Endothelial cell of umbilical vein (primary cell): ENCODE results near the gene PFKL. TPM values are rescaled to one million over a fixed set of nuclear protein-coding genes. Genes with fewer than 3 reads are reported as not detected.

ENCODE experiments used
- BruUV-seq: library from RNA; stranded (reverse); fragments of 400-500 nt; replicated peaks from 2 replicates; lab custom pipeline; 2021; lab: Mats Ljungman, UMichigan
- CTCF ChIA-PET: fragments of 300-600, 350-600 bp; sonication (Branson Sonifier 250); formaldehyde crosslinking; loops from one replicate; lab custom pipeline; 2021; ENCODE audit warnings: antibody characterized with exemption, inconsistent platforms; lab: Charles Lee
- POLR2A ChIA-PET: fragments of 300-600, 350-600 bp; sonication (Branson Sonifier 250); formaldehyde crosslinking; loops from one replicate; lab custom pipeline; 2021; ENCODE audit warnings: antibody characterized with exemption, inconsistent platforms; lab: Charles Lee
- DNase-seq: peaks from one replicate; pipeline ENCODE4 v3.0.0-alpha.2; 2011; ENCODE audit warnings: low read depth, low spot score
- FAIRE-seq: peaks from 2 replicates; lab custom pipeline; 2011; peaks lifted over from hg19 to GRCh38; lab: Jason Lieb, UNC
- H2AFZ ChIP-seq: 2 replicates; pipeline ENCODE4 v1.6.0; 2012; ENCODE audit warnings: low read depth, low read length, control low read depth, inconsistent platforms
- H3K27ac ChIP-seq: 2 replicates; pipeline ENCODE4 v1.5.1; 2011; ENCODE audit warnings: low read depth, mild to moderate bottlenecking, control low read depth, low read length, moderate library complexity; ENCODE audit not compliant: insufficient read depth
- H3K27me3 ChIP-seq, 2 experiments: 2 replicates each; pipeline versions ENCODE4 v1.6.0 to v1.6.1; 2011; ENCODE audit warnings: low read length in 2 of 2, mixed read lengths in 1 of 2; ENCODE audit not compliant: control insufficient read depth in 2 of 2, insufficient read depth in 2 of 2
- H3K36me3 ChIP-seq, 2 experiments: 2 replicates in 1 of 2; 3 replicates in 1 of 2; pipeline ENCODE4 v1.5.1; 2011; ENCODE audit warnings: low read length in 2 of 2, mild to moderate bottlenecking in 1 of 2, moderate library complexity in 1 of 2; ENCODE audit not compliant: control insufficient read depth in 2 of 2, insufficient read depth in 2 of 2; ENCODE audit errors: extremely low read depth in 1 of 2
- H3K4me1 ChIP-seq: 3 replicates; pipeline ENCODE4 v1.5.1; 2011; ENCODE audit warnings: mild to moderate bottlenecking, low read length; ENCODE audit not compliant: control insufficient read depth, insufficient read depth; ENCODE audit errors: extremely low read depth
- H3K4me2 ChIP-seq: 2 replicates; pipeline ENCODE4 v1.6.1; 2011; ENCODE audit warnings: low read length, control low read depth, mixed read lengths; ENCODE audit not compliant: insufficient read depth
- H3K4me3 ChIP-seq, 3 experiments: fragments of 200-600 bp in 1 of 3; sonication (generic), shearing (Covaris generic) in 1 of 3; replicated peaks in 1 of 3; 2 replicates each; pipeline ENCODE4 v1.5.1; 2011 to 2016; ENCODE audit warnings: control low read depth in 3 of 3, low read length in 3 of 3, mild to moderate bottlenecking in 2 of 3, inconsistent platforms in 1 of 3, low read depth in 1 of 3, moderate library complexity in 1 of 3; ENCODE audit not compliant: insufficient read depth in 1 of 3
- H3K79me2 ChIP-seq: 2 replicates; pipeline ENCODE4 v1.6.0; 2012; ENCODE audit warnings: low read length, inconsistent platforms; ENCODE audit not compliant: control insufficient read depth, insufficient read depth
- H3K9ac ChIP-seq: replicated peaks from 2 replicates; pipeline ENCODE3; 2011; ENCODE audit warnings: low read length, control low read depth; ENCODE audit not compliant: insufficient read depth; ENCODE audit errors: extremely low read depth
- H3K9me1 ChIP-seq: replicated peaks from 3 replicates; pipeline ENCODE4 v1.6.0; 2011; ENCODE audit warnings: mild to moderate bottlenecking, low read length; ENCODE audit not compliant: control insufficient read depth, insufficient read depth; ENCODE audit errors: extremely low read depth
- H3K9me3 ChIP-seq: replicated peaks from 2 replicates; pipeline ENCODE4 v1.5.1; 2012; ENCODE audit warnings: low read length, inconsistent platforms; ENCODE audit not compliant: control insufficient read depth, insufficient read depth
- H4K20me1 ChIP-seq: replicated peaks from 2 replicates; pipeline ENCODE3; 2011; ENCODE audit warnings: mild to moderate bottlenecking, low read length; ENCODE audit not compliant: control insufficient read depth, insufficient read depth; ENCODE audit errors: extremely low read depth
- FOS ChIP-seq: IDR thresholded peaks from 2 replicates; pipeline ENCODE4 v1.6.1; 2011; ENCODE audit warnings: mild to moderate bottlenecking, low read length, moderate library complexity, borderline replicate concordance; ENCODE audit not compliant: insufficient read depth
- GATA2 ChIP-seq: IDR thresholded peaks from 2 replicates; pipeline ENCODE4 v1.7.0; 2011; ENCODE audit warnings: low read depth, mild to moderate bottlenecking, moderate library complexity, mixed read lengths, low read length; ENCODE audit not compliant: insufficient read length, insufficient read depth
- JUN ChIP-seq: IDR thresholded peaks from 2 replicates; pipeline ENCODE4 v1.6.1; 2011; ENCODE audit warnings: borderline replicate concordance, low read depth; ENCODE audit not compliant: insufficient read length, insufficient read depth
- MYC ChIP-seq: IDR thresholded peaks from one replicate; pipeline ENCODE4 v1.6.1; 2011; ENCODE audit warnings: mild to moderate bottlenecking, low read depth, low read length
- POLR2A ChIP-seq: IDR thresholded peaks from 2 replicates; pipeline ENCODE4 v1.6.1; 2012; ENCODE audit warnings: low read depth, mild to moderate bottlenecking, control low read depth, low read length
- dilution Hi-C: fragments of 300-500 bp; cut with MboI; formaldehyde crosslinking; loops from one replicate; pipeline ENCODE4 v1.15.0; 2019; ENCODE audit warnings: low sequenced_read_pairs; ENCODE audit not compliant: extremely low pct_ligation_motif_present
- intact Hi-C: fragments of 100-400 bp; cut with micrococcal nuclease; formaldehyde crosslinking; loops from one replicate; pipeline ENCODE4 v1.10.0; 2022
- polyA plus RNA-seq, 4 experiments: library from polyadenylated mRNA; depleted of rRNA in 3 of 4; stranded (reverse) in 3 of 4; unstranded in 1 of 4; fragments of >200 nt; gene quantifications; 2 replicates each; pipeline versions ENCODE4 v1.2.1 to v1.2.3, GENCODE V29; 2011 to 2012; ENCODE audit warnings: missing spikeins in 1 of 4
- total RNA-seq: library from RNA; stranded (reverse); gene quantifications from 2 replicates; pipeline ENCODE4 v1.2.3, GENCODE V29; 2021
- TF ChIP-seq, protein P1 (sequence below), 2 donors: IDR thresholded peaks; 1 replicate in 1 of 2; 2 replicates in 1 of 2; pipeline ENCODE4 v1.5.1; 2011; ENCODE audit warnings: low read length in 2 of 2, mild to moderate bottlenecking in 2 of 2, moderate library complexity in 2 of 2, control low read depth in 1 of 2, inconsistent platforms in 1 of 2, low read depth in 1 of 2; ENCODE audit not compliant: insufficient read depth in 1 of 2; ENCODE audit errors: extremely low read depth in 1 of 2

PFKL gene
- total and polyA plus RNA-seq, 2 donors (not counting 3 experiments of a cell fraction or from before 2014, with no cell fraction given), result 137 to 154 TPM

DNA sequence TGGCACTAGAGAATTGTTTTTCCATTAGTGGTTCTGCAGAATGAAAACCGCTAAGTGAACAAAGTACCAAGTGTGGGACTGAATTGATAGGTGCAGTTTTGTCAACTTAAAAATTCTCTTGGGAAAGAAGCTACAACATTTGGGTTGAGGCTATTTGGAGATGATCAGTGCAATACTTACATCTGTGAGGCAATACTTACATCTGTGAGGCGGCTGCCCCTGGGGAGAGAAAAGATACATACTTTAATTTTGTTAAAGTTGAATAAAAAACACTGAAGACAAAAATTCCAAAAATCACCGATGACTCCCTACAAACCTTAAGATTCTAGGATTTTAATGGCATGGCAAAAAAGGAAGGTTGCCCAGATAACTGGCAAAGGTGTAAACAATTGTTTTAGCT lies 37.6 kb downstream of the PFKL start:
- no peak overlapping the region for H3K4me2 ChIP-seq
- DNase-seq (no peak), FAIRE-seq (no peak)
- H3K27me3 ChIP-seq, result no peaks in the 10 kb centered on the region
- no peak overlapping the region for H3K27ac ChIP-seq
- ChIA-PET CTCF (interaction anchor here (2.5 kb wide), 1 partner anchor 33 kb away, joined by 7 read pairs; no protein-coding TSS in a partner anchor), POLR2A (no interaction called here)
- TF ChIP-seq, protein P1, sequence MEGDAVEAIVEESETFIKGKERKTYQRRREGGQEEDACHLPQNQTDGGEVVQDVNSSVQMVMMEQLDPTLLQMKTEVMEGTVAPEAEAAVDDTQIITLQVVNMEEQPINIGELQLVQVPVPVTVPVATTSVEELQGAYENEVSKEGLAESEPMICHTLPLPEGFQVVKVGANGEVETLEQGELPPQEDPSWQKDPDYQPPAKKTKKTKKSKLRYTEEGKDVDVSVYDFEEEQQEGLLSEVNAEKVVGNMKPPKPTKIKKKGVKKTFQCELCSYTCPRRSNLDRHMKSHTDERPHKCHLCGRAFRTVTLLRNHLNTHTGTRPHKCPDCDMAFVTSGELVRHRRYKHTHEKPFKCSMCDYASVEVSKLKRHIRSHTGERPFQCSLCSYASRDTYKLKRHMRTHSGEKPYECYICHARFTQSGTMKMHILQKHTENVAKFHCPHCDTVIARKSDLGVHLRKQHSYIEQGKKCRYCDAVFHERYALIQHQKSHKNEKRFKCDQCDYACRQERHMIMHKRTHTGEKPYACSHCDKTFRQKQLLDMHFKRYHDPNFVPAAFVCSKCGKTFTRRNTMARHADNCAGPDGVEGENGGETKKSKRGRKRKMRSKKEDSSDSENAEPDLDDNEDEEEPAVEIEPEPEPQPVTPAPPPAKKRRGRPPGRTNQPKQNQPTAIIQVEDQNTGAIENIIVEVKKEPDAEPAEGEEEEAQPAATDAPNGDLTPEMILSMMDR (IDR thresholded peaks at IDR 0.05; ENCODE audit: extremely low read depth in 1 of 2, insufficient read depth in 1 of 2, low read depth in 1 of 2, low read length in 2 of 2), result no peak
- no peak for TF ChIP-seq MYC
- peaks cover 14% of the 10 kb centered on the region for H3K4me1 ChIP-seq
- H4K20me1 ChIP-seq, result no peaks in the 10 kb centered on the region
- no peaks in the 10 kb centered on the region for H3K9me1 ChIP-seq
- H3K9ac ChIP-seq, result no peak overlapping the region
- no TSS peak for BruUV-seq
- dilution Hi-C loops (no loop called here), intact Hi-C loops (no loop called here)
- no peaks in the 10 kb centered on the region for H3K9me3 ChIP-seq
- H3K79me2 ChIP-seq, result no peaks in the 10 kb centered on the region
- H3K36me3 ChIP-seq, result no peaks in the 10 kb centered on the region
- H2AFZ ChIP-seq, result no peak overlapping the region
- H3K4me3 ChIP-seq, result no peak overlapping the region

DNA sequence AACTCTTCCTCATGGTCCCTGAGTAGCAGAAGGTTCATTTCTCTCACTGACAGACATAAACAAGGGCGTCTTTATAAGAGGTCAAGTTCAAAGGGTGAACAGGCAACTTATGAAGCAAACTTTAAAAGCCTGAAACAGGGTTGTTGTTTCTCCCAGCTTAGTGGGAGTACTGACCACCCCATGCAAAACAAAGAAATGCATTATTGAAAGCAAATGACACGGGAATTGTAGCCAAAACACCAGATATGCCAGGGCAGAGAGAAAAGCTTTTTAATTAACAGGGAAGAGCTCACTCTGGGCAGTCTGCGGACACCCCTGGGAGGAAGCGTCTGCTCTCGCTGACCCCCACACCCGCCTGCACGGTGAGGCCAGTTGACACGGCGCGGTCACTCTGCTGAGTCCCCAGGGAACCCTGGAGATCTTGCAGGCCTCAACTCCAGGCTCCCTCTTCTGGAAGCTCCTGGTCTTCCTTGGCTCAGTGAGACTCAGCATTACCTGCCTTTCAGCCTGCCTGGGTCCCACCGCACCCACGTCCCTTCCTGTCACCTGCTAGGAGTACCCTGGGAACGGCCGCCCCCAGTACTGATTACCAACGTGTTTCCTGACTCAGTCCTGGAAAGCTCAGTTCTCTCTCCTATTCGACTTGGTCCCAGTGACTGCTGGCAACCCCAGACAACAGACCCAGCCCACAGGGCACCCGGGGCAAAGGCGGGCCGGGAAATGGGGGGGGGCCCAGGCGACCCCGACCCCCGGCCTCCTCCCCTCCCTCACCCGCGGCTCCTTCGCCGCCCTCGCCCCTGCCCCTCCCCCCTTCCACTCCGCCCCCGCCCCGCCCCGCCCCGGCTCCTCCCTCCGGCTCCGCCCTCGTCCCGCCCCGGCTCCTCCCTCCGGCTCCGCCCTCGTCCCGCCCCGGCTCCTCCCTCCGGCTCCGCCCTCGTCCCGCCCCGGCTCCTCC lies 38.4 kb downstream of the PFKL start:
- H2AFZ ChIP-seq, result peak overlapping the region; percentile 71
- ChIA-PET POLR2A (no interaction called here), CTCF (interaction anchor here (0.9 to 2.5 kb wide), 5 partner anchors 17 to 455 kb away, joined by 3 to 7 read pairs (median 4); no protein-coding TSS in a partner anchor)
- BruUV-seq, result no TSS peak
- H3K9me3 ChIP-seq, result no peaks in the 10 kb centered on the region
- peaks cover 14% of the 10 kb centered on the region for H3K4me1 ChIP-seq
- peak overlapping the region in 2 of 3 experiments; percentile 32 to 35 for H3K4me3 ChIP-seq
- peak overlapping the region; percentile 20 for H3K9ac ChIP-seq
- no peak overlapping the region for H3K27ac ChIP-seq
- DNase-seq (peak; percentile 68), FAIRE-seq (peak; percentile 80)
- no peaks in the 10 kb centered on the region for H3K36me3 ChIP-seq
- H3K9me1 ChIP-seq, result no peaks in the 10 kb centered on the region
- H3K4me2 ChIP-seq, result peak overlapping the region; percentile 59
- no peaks in the 10 kb centered on the region for H4K20me1 ChIP-seq
- dilution Hi-C loops, result no loop called here
- H3K79me2 ChIP-seq, result no peaks in the 10 kb centered on the region
- TF ChIP-seq MYC (no peak), POLR2A (no peak), JUN (no peak), FOS (no peak), GATA2 (no peak)
- TF ChIP-seq, protein P1 (IDR thresholded peaks at IDR 0.05; ENCODE audit: extremely low read depth in 1 of 2, insufficient read depth in 1 of 2, low read depth in 1 of 2, low read length in 2 of 2), result peak in 1 of 2 donors; percentile 39
- intact Hi-C loops, result no loop called here
- H3K27me3 ChIP-seq, result no peaks in the 10 kb centered on the region
